Uterus (tissue), 4 donors: ENCODE results near the gene SIGLEC10. TPM values are rescaled to one million over a fixed set of nuclear protein-coding genes. Genes with fewer than 3 reads are reported as not detected.

Source experiments
- DNase-seq, 2 donors: peaks; one replicate each; pipeline ENCODE4 v3.0.0-alpha.2; 2019 to 2020
- H3K27ac ChIP-seq, 2 donors: fragments of 200-600 bp; sonication (generic); 1 replicate in 1 of 2; 2 replicates in 1 of 2; pipeline ENCODE4 v1.5.1; 2016 to 2018
- H3K27me3 ChIP-seq, 2 donors: fragments of 200-600 bp; sonication (generic); one replicate each; pipeline ENCODE4 v1.5.1; 2018 to 2019; ENCODE audit warnings: control low read depth in 1 of 2
- H3K36me3 ChIP-seq, 2 donors: fragments of 200-600 bp; sonication (generic); one replicate each; pipeline ENCODE4 v1.5.1; 2019; ENCODE audit warnings: control low read depth in 1 of 2
- H3K4me1 ChIP-seq, 2 donors: fragments of 200-600 bp; sonication (generic); one replicate each; pipeline ENCODE4 v1.5.1; 2018 to 2019; ENCODE audit warnings: control low read depth in 1 of 2
- H3K4me3 ChIP-seq, 2 donors: fragments of 200-600 bp; sonication (generic); 1 replicate in 1 of 2; 2 replicates in 1 of 2; pipeline ENCODE4 v1.5.1; 2018 to 2019; ENCODE audit warnings: mild to moderate bottlenecking in 1 of 2
- H3K9me3 ChIP-seq, 2 donors: fragments of 200-600 bp; sonication (generic); one replicate each; pipeline ENCODE4 v1.5.1; 2019; ENCODE audit warnings: control low read depth in 1 of 2
- POLR2A ChIP-seq, 2 donors: fragments of 450-650 bp; IDR thresholded peaks; one replicate each; pipeline ENCODE4 v1.6.1; 2016; ENCODE audit warnings: antibody characterized with exemption in 2 of 2, mild to moderate bottlenecking in 1 of 2, moderate library complexity in 1 of 2
- intact Hi-C: fragments of 100-400 bp; cut with DNase I; formaldehyde crosslinking; loops from one replicate; pipeline ENCODE4 v1.15.1; 2023; ENCODE audit warnings: low total_unique reads
- total RNA-seq, 4 donors: library from RNA; depleted of rRNA in 3 of 4; stranded (reverse); fragments of >200 nt in 3 of 4; gene quantifications; one replicate each; pipeline versions ENCODE4 v1.1.0 to v1.2.4, GENCODE V29; 2014 to 2023
- TF ChIP-seq, protein P1 (sequence below), 4 experiments: fragments of 200-600 bp in 2 of 4; fragments of 450-650 bp in 2 of 4; sonication (generic) in 2 of 4; IDR thresholded peaks; one replicate each; pipeline ENCODE4 v1.5.1; 2016 to 2019; ENCODE audit warnings: antibody characterized with exemption in 4 of 4, mild to moderate bottlenecking in 2 of 4, moderate library complexity in 1 of 4
- donor health status: DM: yes; HTN: yes; CAD: no.

The SIGLEC10 gene
- total RNA-seq, 4 donors from 2014 or later = 0.26 to 11.2 (median 1.1) TPM

DNA sequence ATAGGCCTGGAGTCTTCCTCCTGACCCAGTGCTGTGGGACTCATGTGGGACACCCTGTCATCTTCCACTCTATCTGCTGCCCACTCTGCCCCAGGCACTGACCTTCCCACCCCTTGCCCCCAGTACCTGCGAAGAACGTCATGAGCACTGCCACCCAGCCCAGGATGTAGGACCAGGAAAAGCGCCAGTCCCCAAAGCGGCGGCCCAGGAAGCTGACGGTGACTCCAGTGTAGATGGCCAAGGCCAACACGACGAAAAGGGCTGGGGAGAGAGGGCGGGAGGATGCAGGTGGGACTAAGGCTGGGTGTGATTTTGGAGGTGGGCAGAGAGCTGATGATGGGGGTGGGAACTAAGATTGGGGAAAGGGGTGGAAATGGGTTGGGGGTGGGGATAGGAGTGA is 37.1 kb downstream of the SIGLEC10 start:
- no peaks in the 10 kb centered on the region for H3K4me1 ChIP-seq
- DNase-seq = no peak
- no peak overlapping the region for H3K4me3 ChIP-seq
- no peaks in the 10 kb centered on the region for H3K9me3 ChIP-seq
- TF ChIP-seq POLR2A (IDR thresholded peaks at IDR 0.05) = no peak
- TF ChIP-seq, protein P1, sequence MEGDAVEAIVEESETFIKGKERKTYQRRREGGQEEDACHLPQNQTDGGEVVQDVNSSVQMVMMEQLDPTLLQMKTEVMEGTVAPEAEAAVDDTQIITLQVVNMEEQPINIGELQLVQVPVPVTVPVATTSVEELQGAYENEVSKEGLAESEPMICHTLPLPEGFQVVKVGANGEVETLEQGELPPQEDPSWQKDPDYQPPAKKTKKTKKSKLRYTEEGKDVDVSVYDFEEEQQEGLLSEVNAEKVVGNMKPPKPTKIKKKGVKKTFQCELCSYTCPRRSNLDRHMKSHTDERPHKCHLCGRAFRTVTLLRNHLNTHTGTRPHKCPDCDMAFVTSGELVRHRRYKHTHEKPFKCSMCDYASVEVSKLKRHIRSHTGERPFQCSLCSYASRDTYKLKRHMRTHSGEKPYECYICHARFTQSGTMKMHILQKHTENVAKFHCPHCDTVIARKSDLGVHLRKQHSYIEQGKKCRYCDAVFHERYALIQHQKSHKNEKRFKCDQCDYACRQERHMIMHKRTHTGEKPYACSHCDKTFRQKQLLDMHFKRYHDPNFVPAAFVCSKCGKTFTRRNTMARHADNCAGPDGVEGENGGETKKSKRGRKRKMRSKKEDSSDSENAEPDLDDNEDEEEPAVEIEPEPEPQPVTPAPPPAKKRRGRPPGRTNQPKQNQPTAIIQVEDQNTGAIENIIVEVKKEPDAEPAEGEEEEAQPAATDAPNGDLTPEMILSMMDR (IDR thresholded peaks at IDR 0.05) = no peak
- intact Hi-C loops = no loop called here
- no peaks in the 10 kb centered on the region for H3K36me3 ChIP-seq
- no peaks in the 10 kb centered on the region for H3K27me3 ChIP-seq
- no peak overlapping the region for H3K27ac ChIP-seq

DNA sequence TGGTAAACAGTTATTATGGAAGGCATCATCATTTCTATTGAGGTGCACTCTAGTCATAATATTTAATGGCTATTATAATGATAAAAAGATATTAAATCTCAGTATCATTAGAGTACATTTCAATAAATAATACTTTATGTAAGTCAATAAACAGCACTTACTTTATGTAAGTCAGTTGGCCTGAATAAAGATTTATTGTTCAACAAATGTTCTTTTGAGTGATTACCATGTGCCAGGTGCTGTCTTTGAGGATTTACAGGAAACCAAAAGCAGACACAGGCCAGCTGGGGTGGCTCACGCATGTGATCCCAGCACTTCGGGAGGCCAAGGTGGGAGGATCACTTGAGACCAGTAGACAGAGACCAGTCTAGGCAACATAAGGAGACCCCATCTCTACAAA is 40.0 kb downstream of the SIGLEC10 start:
- no peaks in the 10 kb centered on the region for H3K4me1 ChIP-seq
- no peak overlapping the region for H3K4me3 ChIP-seq
- no peaks in the 10 kb centered on the region for H3K36me3 ChIP-seq
- H3K9me3 ChIP-seq = no peaks in the 10 kb centered on the region
- intact Hi-C loops = no loop called here
- DNase-seq = no peak
- TF ChIP-seq POLR2A (IDR thresholded peaks at IDR 0.05) = no peak
- TF ChIP-seq, protein P1 (IDR thresholded peaks at IDR 0.05) = no peak
- no peaks in the 10 kb centered on the region for H3K27me3 ChIP-seq
- no peak overlapping the region for H3K27ac ChIP-seq

DNA sequence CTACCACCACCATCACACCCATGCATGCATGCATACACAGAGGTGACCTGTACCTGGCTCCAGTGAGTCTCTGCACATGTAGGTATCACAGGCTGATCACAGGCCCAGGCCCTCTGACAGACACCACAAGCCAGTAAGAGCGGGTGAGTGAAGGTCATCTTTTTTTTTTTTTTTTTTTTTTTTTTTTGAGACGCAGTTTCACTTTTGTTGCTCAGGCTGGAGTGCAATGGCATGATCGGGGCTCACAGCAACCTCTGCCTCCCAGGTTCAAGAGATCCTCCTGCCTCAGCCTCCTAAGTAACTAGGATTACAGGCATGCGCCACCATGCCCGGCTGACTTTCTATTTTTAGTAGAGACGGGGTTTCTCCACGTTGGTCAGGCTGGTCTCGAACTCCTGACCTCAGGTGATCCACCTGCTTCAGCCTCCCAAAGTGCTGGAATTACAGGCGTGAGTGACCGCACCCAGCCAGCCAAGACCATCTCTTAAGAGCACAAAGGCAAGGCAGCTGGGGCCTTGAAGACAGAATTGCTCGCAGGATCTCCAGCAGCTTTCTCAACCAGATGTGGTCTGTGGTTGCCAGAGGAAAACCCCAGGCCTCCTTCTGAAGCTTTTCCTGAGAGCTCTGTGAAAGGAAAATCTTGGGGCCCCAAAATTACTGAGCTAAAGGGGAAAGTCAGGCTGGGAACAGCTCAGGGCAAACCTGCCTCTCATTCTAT is 41.8 kb downstream of the SIGLEC10 start:
- H3K27ac ChIP-seq = no peak overlapping the region
- no peaks in the 10 kb centered on the region for H3K36me3 ChIP-seq
- no peaks in the 10 kb centered on the region for H3K9me3 ChIP-seq
- no peaks in the 10 kb centered on the region for H3K27me3 ChIP-seq
- DNase-seq = no peak
- intact Hi-C loops = no loop called here
- TF ChIP-seq, protein P1 (IDR thresholded peaks at IDR 0.05) = no peak
- H3K4me3 ChIP-seq = no peak overlapping the region
- no peaks in the 10 kb centered on the region for H3K4me1 ChIP-seq

DNA sequence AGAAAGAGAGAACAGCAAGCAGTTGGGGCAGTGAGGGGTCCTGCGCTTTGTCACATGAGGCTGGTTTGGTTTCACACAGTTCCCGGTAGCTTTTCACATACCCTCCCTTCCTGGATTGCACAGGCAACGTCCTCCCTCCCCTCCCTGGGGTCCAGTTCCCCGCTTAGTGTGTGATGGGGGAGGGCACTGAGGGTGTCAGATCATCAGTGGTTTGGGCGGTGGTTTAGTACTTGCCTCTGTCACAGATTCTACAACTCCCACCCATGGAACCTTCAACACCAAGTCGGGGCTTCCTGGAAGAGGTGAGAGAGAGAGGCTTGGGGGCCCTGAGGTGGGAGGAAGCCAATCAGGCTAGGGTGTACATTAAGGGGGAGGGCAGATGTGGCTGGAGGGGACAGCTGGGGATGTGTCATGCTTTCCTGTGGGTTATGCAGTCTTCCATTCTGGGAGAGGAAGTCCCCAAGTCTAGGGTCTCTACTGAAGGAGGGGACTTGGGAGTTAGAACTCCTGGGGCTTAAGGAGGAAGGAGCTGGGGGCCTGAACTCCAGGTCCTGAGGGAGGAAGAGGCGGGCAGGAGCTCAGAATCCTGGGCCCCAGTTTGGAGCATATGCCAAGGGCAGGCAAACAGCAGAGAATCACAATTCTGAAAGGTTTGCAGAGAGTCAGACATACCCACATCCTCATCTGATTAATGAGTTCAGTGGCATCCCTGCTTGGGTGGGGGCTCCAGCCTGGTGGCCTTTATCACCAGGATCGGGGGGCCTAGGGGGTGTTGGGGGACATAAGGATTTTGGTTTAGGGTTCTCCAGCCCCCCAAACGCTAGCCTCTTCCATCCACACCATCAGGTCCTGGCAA is 44.6 kb downstream of the SIGLEC10 start, which contains the start of gene NKG7:
NKG7 (minus strand) TSS at position 6 of the 856 bp plus-strand sequence. CDS start 119 bp downstream, outside the sequence.
- no peaks in the 10 kb centered on the region for H3K27me3 ChIP-seq
- no peaks in the 10 kb centered on the region for H3K9me3 ChIP-seq
- TF ChIP-seq POLR2A (IDR thresholded peaks at IDR 0.05) = no peak
- TF ChIP-seq, protein P1 (IDR thresholded peaks at IDR 0.05) = no peak
- intact Hi-C loops = no loop called here
- H3K27ac ChIP-seq = no peak within 1 kb of the TSS
- no peak for DNase-seq
- H3K36me3 ChIP-seq = no peaks in the 10 kb centered on the region
- no peak within 1 kb of the TSS for H3K4me3 ChIP-seq
- no peaks in the 10 kb centered on the region for H3K4me1 ChIP-seq
